Endothelial cell of umbilical vein (primary cell): ENCODE data around the gene NEIL3. TPM values are rescaled to one million over a fixed set of nuclear protein-coding genes. Genes with fewer than 3 reads are reported as not detected.

Source experiments
- BruUV-seq: library from RNA; stranded (reverse); fragments of 400-500 nt; replicated peaks from 2 replicates; lab custom pipeline; 2021; lab: Mats Ljungman, UMichigan
- CTCF ChIA-PET: fragments of 300-600, 350-600 bp; sonication (Branson Sonifier 250); formaldehyde crosslinking; loops from one replicate; lab custom pipeline; 2021; ENCODE audit warnings: antibody characterized with exemption, inconsistent platforms; lab: Charles Lee
- POLR2A ChIA-PET: fragments of 300-600, 350-600 bp; sonication (Branson Sonifier 250); formaldehyde crosslinking; loops from one replicate; lab custom pipeline; 2021; ENCODE audit warnings: antibody characterized with exemption, inconsistent platforms; lab: Charles Lee
- DNase-seq: peaks from one replicate; pipeline ENCODE4 v3.0.0-alpha.2; 2011; ENCODE audit warnings: low read depth, low spot score
- FAIRE-seq: peaks from 2 replicates; lab custom pipeline; 2011; peaks lifted over from hg19 to GRCh38; lab: Jason Lieb, UNC
- H2AFZ ChIP-seq: 2 replicates; pipeline ENCODE4 v1.6.0; 2012; ENCODE audit warnings: low read depth, low read length, control low read depth, inconsistent platforms
- H3K27ac ChIP-seq: 2 replicates; pipeline ENCODE4 v1.5.1; 2011; ENCODE audit warnings: low read depth, mild to moderate bottlenecking, control low read depth, low read length, moderate library complexity; ENCODE audit not compliant: insufficient read depth
- H3K27me3 ChIP-seq, 2 experiments: 2 replicates each; pipeline versions ENCODE4 v1.6.0 to v1.6.1; 2011; ENCODE audit warnings: low read length in 2 of 2, mixed read lengths in 1 of 2; ENCODE audit not compliant: control insufficient read depth in 2 of 2, insufficient read depth in 2 of 2
- H3K36me3 ChIP-seq, 2 experiments: 2 replicates in 1 of 2; 3 replicates in 1 of 2; pipeline ENCODE4 v1.5.1; 2011; ENCODE audit warnings: low read length in 2 of 2, mild to moderate bottlenecking in 1 of 2, moderate library complexity in 1 of 2; ENCODE audit not compliant: control insufficient read depth in 2 of 2, insufficient read depth in 2 of 2; ENCODE audit errors: extremely low read depth in 1 of 2
- H3K4me1 ChIP-seq: 3 replicates; pipeline ENCODE4 v1.5.1; 2011; ENCODE audit warnings: mild to moderate bottlenecking, low read length; ENCODE audit not compliant: control insufficient read depth, insufficient read depth; ENCODE audit errors: extremely low read depth
- H3K4me2 ChIP-seq: 2 replicates; pipeline ENCODE4 v1.6.1; 2011; ENCODE audit warnings: low read length, control low read depth, mixed read lengths; ENCODE audit not compliant: insufficient read depth
- H3K4me3 ChIP-seq, 3 experiments: fragments of 200-600 bp in 1 of 3; sonication (generic), shearing (Covaris generic) in 1 of 3; replicated peaks in 1 of 3; 2 replicates each; pipeline ENCODE4 v1.5.1; 2011 to 2016; ENCODE audit warnings: control low read depth in 3 of 3, low read length in 3 of 3, mild to moderate bottlenecking in 2 of 3, inconsistent platforms in 1 of 3, low read depth in 1 of 3, moderate library complexity in 1 of 3; ENCODE audit not compliant: insufficient read depth in 1 of 3
- H3K79me2 ChIP-seq: 2 replicates; pipeline ENCODE4 v1.6.0; 2012; ENCODE audit warnings: low read length, inconsistent platforms; ENCODE audit not compliant: control insufficient read depth, insufficient read depth
- H3K9ac ChIP-seq: replicated peaks from 2 replicates; pipeline ENCODE3; 2011; ENCODE audit warnings: low read length, control low read depth; ENCODE audit not compliant: insufficient read depth; ENCODE audit errors: extremely low read depth
- H3K9me1 ChIP-seq: replicated peaks from 3 replicates; pipeline ENCODE4 v1.6.0; 2011; ENCODE audit warnings: mild to moderate bottlenecking, low read length; ENCODE audit not compliant: control insufficient read depth, insufficient read depth; ENCODE audit errors: extremely low read depth
- H3K9me3 ChIP-seq: replicated peaks from 2 replicates; pipeline ENCODE4 v1.5.1; 2012; ENCODE audit warnings: low read length, inconsistent platforms; ENCODE audit not compliant: control insufficient read depth, insufficient read depth
- H4K20me1 ChIP-seq: replicated peaks from 2 replicates; pipeline ENCODE3; 2011; ENCODE audit warnings: mild to moderate bottlenecking, low read length; ENCODE audit not compliant: control insufficient read depth, insufficient read depth; ENCODE audit errors: extremely low read depth
- CTCF ChIP-seq, 2 donors: IDR thresholded peaks; 1 replicate in 1 of 2; 2 replicates in 1 of 2; pipeline ENCODE4 v1.5.1; 2011; ENCODE audit warnings: low read length in 2 of 2, mild to moderate bottlenecking in 2 of 2, moderate library complexity in 2 of 2, control low read depth in 1 of 2, inconsistent platforms in 1 of 2, low read depth in 1 of 2; ENCODE audit not compliant: insufficient read depth in 1 of 2; ENCODE audit errors: extremely low read depth in 1 of 2
- EZH2 ChIP-seq: IDR thresholded peaks from 2 replicates; pipeline ENCODE4 v1.6.1; 2012; ENCODE audit warnings: borderline replicate concordance, low read depth, mild to moderate bottlenecking, moderate library complexity, low read length, inconsistent platforms; ENCODE audit not compliant: severe bottlenecking
- FOS ChIP-seq: IDR thresholded peaks from 2 replicates; pipeline ENCODE4 v1.6.1; 2011; ENCODE audit warnings: mild to moderate bottlenecking, low read length, moderate library complexity, borderline replicate concordance; ENCODE audit not compliant: insufficient read depth
- GATA2 ChIP-seq: IDR thresholded peaks from 2 replicates; pipeline ENCODE4 v1.7.0; 2011; ENCODE audit warnings: low read depth, mild to moderate bottlenecking, moderate library complexity, mixed read lengths, low read length; ENCODE audit not compliant: insufficient read length, insufficient read depth
- JUN ChIP-seq: IDR thresholded peaks from 2 replicates; pipeline ENCODE4 v1.6.1; 2011; ENCODE audit warnings: borderline replicate concordance, low read depth; ENCODE audit not compliant: insufficient read length, insufficient read depth
- MAX ChIP-seq: IDR thresholded peaks from 2 replicates; pipeline ENCODE4 v1.6.1; 2011; ENCODE audit not compliant: insufficient read depth, insufficient read length
- MYC ChIP-seq: IDR thresholded peaks from one replicate; pipeline ENCODE4 v1.6.1; 2011; ENCODE audit warnings: mild to moderate bottlenecking, low read depth, low read length
- POLR2A ChIP-seq: IDR thresholded peaks from 2 replicates; pipeline ENCODE4 v1.6.1; 2012; ENCODE audit warnings: low read depth, mild to moderate bottlenecking, control low read depth, low read length
- POLR2AphosphoS5 ChIP-seq: IDR thresholded peaks from 2 replicates; pipeline ENCODE4 v1.6.1; 2012; ENCODE audit warnings: low read depth, mild to moderate bottlenecking, control low read depth, low read length, moderate library complexity; ENCODE audit not compliant: insufficient read depth
- dilution Hi-C: fragments of 300-500 bp; cut with MboI; formaldehyde crosslinking; loops from one replicate; pipeline ENCODE4 v1.15.0; 2019; ENCODE audit warnings: low sequenced_read_pairs; ENCODE audit not compliant: extremely low pct_ligation_motif_present
- intact Hi-C: fragments of 100-400 bp; cut with micrococcal nuclease; formaldehyde crosslinking; loops from one replicate; pipeline ENCODE4 v1.10.0; 2022
- polyA plus RNA-seq, 4 experiments: library from polyadenylated mRNA; depleted of rRNA in 3 of 4; stranded (reverse) in 3 of 4; unstranded in 1 of 4; fragments of >200 nt; gene quantifications; 2 replicates each; pipeline versions ENCODE4 v1.2.1 to v1.2.3, GENCODE V29; 2011 to 2012; ENCODE audit warnings: missing spikeins in 1 of 4
- total RNA-seq: library from RNA; stranded (reverse); gene quantifications from 2 replicates; pipeline ENCODE4 v1.2.3, GENCODE V29; 2021

NEIL3 gene
- total and polyA plus RNA-seq, 2 donors (not counting 3 experiments of a cell fraction or from before 2014, with no cell fraction given) = 3.7 to 6.9 TPM

- no peaks in the 10 kb centered on the region for H4K20me1 ChIP-seq
- H3K9me3 ChIP-seq = no peaks in the 10 kb centered on the region
- ChIA-PET POLR2A (no interaction called here), CTCF (interaction anchor here (0.8 to 1.5 kb wide), 3 partner anchors 11 to 37 kb away, joined by 3 to 4 read pairs (median 3); no protein-coding TSS in a partner anchor)
- intact Hi-C loops = no loop called here
- H3K79me2 ChIP-seq = no peaks in the 10 kb centered on the region
- H3K9ac ChIP-seq = no peak overlapping the region
- no peak for TF ChIP-seq POLR2AphosphoS5
- no peak for TF ChIP-seq FOS
- no peak for TF ChIP-seq MYC
- no peak for TF ChIP-seq EZH2
- no peak for TF ChIP-seq CTCF (IDR thresholded peaks at IDR 0.05; ENCODE audit: extremely low read depth in 1 of 2, insufficient read depth in 1 of 2, low read depth in 1 of 2, low read length in 2 of 2)
- TF ChIP-seq JUN = no peak
- TF ChIP-seq GATA2 = no peak
- TF ChIP-seq MAX = no peak
- no peak for TF ChIP-seq POLR2A
- H3K4me2 ChIP-seq = no peak overlapping the region
- no peak for FAIRE-seq
- no peaks in the 10 kb centered on the region for H3K4me1 ChIP-seq
- H3K36me3 ChIP-seq = no peaks in the 10 kb centered on the region
- H3K27ac ChIP-seq = no peak overlapping the region
- no peaks in the 10 kb centered on the region for H3K27me3 ChIP-seq
- dilution Hi-C loops = no loop called here
- H3K4me3 ChIP-seq = no peak overlapping the region
- no peaks in the 10 kb centered on the region for H3K9me1 ChIP-seq
- no peak overlapping the region for H2AFZ ChIP-seq
- no peak for DNase-seq
- no TSS peak for BruUV-seq
Measured at GRCh38 chr4:177302371-177303100, 7.1 kb upstream of the NEIL3 start.
